K562 (cell line): Measurements from ENCODE around the gene TMEM176B. TPM values are rescaled to one million over a fixed set of nuclear protein-coding genes. Genes with fewer than 3 reads are reported as not detected.

Source experiments
- ATAC-seq: fragments of 200-7000 bp; cut with Tn5 transposase; 3 replicates; pipeline ENCODE4 v1.9.1; 2020; ENCODE audit warnings: moderate library complexity
- BruUV-seq: library from RNA; stranded (reverse); fragments of 400-500 nt; replicated peaks from 2 replicates; lab custom pipeline; 2021; lab: Mats Ljungman, UMichigan
- CTCF ChIA-PET: fragments of 300-600 bp; formaldehyde crosslinking; extraction: SDS; loops from one replicate; lab custom pipeline; 2021; ENCODE audit warnings: low intra/inter-chr PET ratio; lab: Yijun Ruan, JAX
- POLR2A ChIA-PET: fragments of 300-600, 350-650 bp; sonication (Branson Sonifier 250); formaldehyde crosslinking; extraction: SDS; loops from one replicate; lab custom pipeline; 2021; ENCODE audit warnings: antibody characterized with exemption, inconsistent platforms; lab: Yijun Ruan, JAX
- DNase-seq, 4 experiments: peaks; one replicate each; pipeline versions ENCODE4 v3.0.0 to v3.0.0-alpha.2; 2011 to 2018; ENCODE audit warnings: low spot score in 3 of 4, mixed read lengths in 3 of 4; ENCODE audit errors: extremely low read depth in 1 of 4
- FAIRE-seq: peaks from 2 replicates; lab custom pipeline; 2011; peaks lifted over from hg19 to GRCh38; lab: Jason Lieb, UNC
- H2AFZ ChIP-seq: 2 replicates; pipeline ENCODE4 v1.6.0; 2011; ENCODE audit warnings: low read depth, low read length, control low read depth, inconsistent platforms
- H3K27ac ChIP-seq: fragments of 200-600 bp; 3 replicates; pipeline ENCODE4 v1.8.0; 2011; ENCODE audit warnings: low read depth, mild to moderate bottlenecking, control low read depth, inconsistent platforms, low read length, moderate library complexity, mixed read lengths; ENCODE audit errors: extremely low read depth
- H3K27me3 ChIP-seq, 2 experiments: fragments of 300-600 bp in 1 of 2; 2 replicates in 1 of 2; 3 replicates in 1 of 2; pipeline versions ENCODE4 v1.6.0 to v1.8.0; 2011; ENCODE audit warnings: inconsistent platforms in 2 of 2, low read length in 2 of 2, mild to moderate bottlenecking in 1 of 2, mixed read lengths in 1 of 2, moderate library complexity in 1 of 2; ENCODE audit not compliant: control insufficient read depth in 2 of 2, insufficient read depth in 2 of 2
- H3K36me3 ChIP-seq: fragments of 300-600 bp; 3 replicates; pipeline ENCODE4 v1.8.0; 2011; ENCODE audit warnings: mild to moderate bottlenecking, low read length, inconsistent platforms; ENCODE audit not compliant: control insufficient read depth, insufficient read depth
- H3K4me1 ChIP-seq, 2 experiments: fragments of 200-600 bp in 1 of 2; replicated peaks in 1 of 2; 2 replicates in 1 of 2; 3 replicates in 1 of 2; pipeline versions ENCODE4 v1.5.1 to v1.8.0; 2011; ENCODE audit warnings: inconsistent platforms in 2 of 2, low read length in 2 of 2, mild to moderate bottlenecking in 1 of 2, mixed read lengths in 1 of 2, moderate library complexity in 1 of 2; ENCODE audit not compliant: control insufficient read depth in 2 of 2, insufficient read depth in 2 of 2
- H3K4me2 ChIP-seq: 2 replicates; pipeline ENCODE4 v1.6.1; 2011; ENCODE audit warnings: low read length, control low read depth, inconsistent platforms, mixed read lengths; ENCODE audit not compliant: insufficient read depth
- H3K4me3 ChIP-seq: fragments of 200-600 bp; sonication (generic), shearing (Covaris generic); 2 replicates; pipeline ENCODE4 v1.5.1; 2016; ENCODE audit warnings: control low read depth, inconsistent platforms
- H3K79me2 ChIP-seq: fragments of 200-600 bp; 3 replicates; pipeline ENCODE4 v1.8.0; 2011; ENCODE audit warnings: low read length, inconsistent platforms; ENCODE audit not compliant: control insufficient read depth, insufficient read depth
- H3K9ac ChIP-seq, 2 experiments: 2 replicates each; pipeline versions ENCODE4 v1.6.0 to v1.6.1; 2011; ENCODE audit warnings: low read depth in 2 of 2, low read length in 2 of 2, control low read depth in 1 of 2, inconsistent platforms in 1 of 2, mild to moderate bottlenecking in 1 of 2, mixed read lengths in 1 of 2; ENCODE audit not compliant: insufficient read depth in 1 of 2
- H3K9me1 ChIP-seq: one replicate; pipeline ENCODE4 v1.6.0; 2011; ENCODE audit warnings: inconsistent platforms, mild to moderate bottlenecking, low read length, moderate library complexity; ENCODE audit not compliant: control insufficient read depth, insufficient read depth
- H3K9me3 ChIP-seq: replicated peaks from 2 replicates; pipeline ENCODE4 v1.5.1; 2011; ENCODE audit warnings: low read depth, low read length, inconsistent platforms; ENCODE audit not compliant: control insufficient read depth, insufficient read depth
- H4K20me1 ChIP-seq: replicated peaks from 2 replicates; pipeline ENCODE4 v1.6.1; 2011; ENCODE audit warnings: low read length, inconsistent platforms, mixed read lengths; ENCODE audit not compliant: control insufficient read depth, insufficient read depth
- CBX8 ChIP-seq: fragments of 200-600 bp; sonication (generic); IDR thresholded peaks from 2 replicates; pipeline ENCODE4 v1.6.1; 2012; ENCODE audit warnings: borderline replicate concordance, mixed run types, low read depth, mild to moderate bottlenecking, moderate library complexity, mixed read lengths, low read length, control low read depth, inconsistent platforms; ENCODE audit not compliant: poor library complexity, severe bottlenecking; ENCODE audit errors: extremely low read depth
- E2F5 ChIP-seq: sonication (generic); formaldehyde crosslinking; IDR thresholded peaks from 2 replicates; pipeline ENCODE4 v1.8.0; 2022; ENCODE audit warnings: mild to moderate bottlenecking, missing genetic modification reagents
- FUS ChIP-seq: fragments of 200-400 bp; formaldehyde crosslinking; optimal IDR thresholded peaks from 2 replicates; pipeline ENCODE3; 2017; ENCODE audit warnings: low read depth, low read length
- GTF3C2 ChIP-seq: IDR thresholded peaks from 3 replicates; pipeline ENCODE4 v1.6.1; 2011; ENCODE audit warnings: borderline replicate concordance, mild to moderate bottlenecking, moderate library complexity; ENCODE audit not compliant: insufficient read length; ENCODE audit errors: extremely low read depth
- KDM1A ChIP-seq, 2 experiments: fragments of 450-650 bp; IDR thresholded peaks; 2 replicates each; pipeline ENCODE4 v1.6.1; 2016; ENCODE audit warnings: mild to moderate bottlenecking in 2 of 2
- OTX1 ChIP-seq: fragments of 450-650 bp; formaldehyde crosslinking; IDR thresholded peaks from 2 replicates; pipeline ENCODE4 v1.4.0; 2022; ENCODE audit warnings: mild to moderate bottlenecking
- PHF8 ChIP-seq: fragments of 200-600 bp; sonication (generic); IDR thresholded peaks from 2 replicates; pipeline ENCODE4 v1.6.1; 2012; ENCODE audit warnings: mixed run types, mild to moderate bottlenecking, inconsistent platforms, low read length, moderate library complexity, borderline replicate concordance
- SAFB2 ChIP-seq: fragments of 200-400 bp; formaldehyde crosslinking; IDR thresholded peaks from 2 replicates; pipeline ENCODE4 v1.6.1; 2018; ENCODE audit warnings: borderline replicate concordance, low read length, low read depth, moderate library complexity; ENCODE audit not compliant: severe bottlenecking
- SMAD3 ChIP-seq: fragments of 450-650 bp; formaldehyde crosslinking; conservative IDR thresholded peaks from 2 replicates; pipeline ENCODE4 v1.4.0; 2020; ENCODE audit warnings: mild to moderate bottlenecking
- U2AF1 ChIP-seq: fragments of 200-400 bp; formaldehyde crosslinking; optimal IDR thresholded peaks from 2 replicates; pipeline ENCODE3; 2017; ENCODE audit warnings: mild to moderate bottlenecking, low read depth, low read length, moderate library complexity
- ZBTB26 ChIP-seq: fragments of 450-650 bp; formaldehyde crosslinking; IDR thresholded peaks from 2 replicates; pipeline ENCODE4 v1.4.0; 2022; ENCODE audit warnings: missing genetic modification characterization
- ZFP1 ChIP-seq: fragments of 450-650 bp; formaldehyde crosslinking; IDR thresholded peaks from 2 replicates; pipeline ENCODE4 v1.4.0; 2020; ENCODE audit warnings: mild to moderate bottlenecking, mixed read lengths
- ZKSCAN8 ChIP-seq: fragments of 200-800 bp; sonication (Bioruptor generic); IDR thresholded peaks from 2 replicates; pipeline ENCODE4 v1.6.1; 2016; ENCODE audit warnings: missing genetic modification characterization, missing compliant biosample characterization
- ZNF696 ChIP-seq: fragments of 250-450 bp; sonication (Bioruptor Pico); conservative IDR thresholded peaks from 2 replicates; pipeline ENCODE4 v1.4.0; 2020; ENCODE audit warnings: mild to moderate bottlenecking, moderate library complexity
- WGBS: fragments of 100-300 bp; shearing (Covaris generic); methylation state at CpG from one replicate; pipeline ENCODE4 v1.1.6; 2016; ENCODE audit warnings: low coverage, mixed read lengths; ENCODE audit not compliant: insufficient coverage; ENCODE audit errors: missing lambda C conversion rate; 5-methylcytosine and 5-hydroxymethylcytosine counted together
- in situ Hi-C: fragments of 300-500 bp; cut with MboI; formaldehyde crosslinking; loops from 4 replicates; pipeline ENCODE4 v1.15.0; 2018; ENCODE audit warnings: inconsistent platforms, mixed read lengths
- intact Hi-C: fragments of 100-400 bp; cut with micrococcal nuclease; formaldehyde crosslinking; loops from 2 replicates; pipeline ENCODE4 v1.14.2; 2022
- polyA plus RNA-seq, 8 experiments: library from polyadenylated mRNA; depleted of rRNA in 4 of 8; stranded (reverse) in 5 of 8; unstranded in 3 of 8; fragments of >200 nt; fragmentation: Nextera tagmentation in 2 of 8; fragmentation: Illumina TruSeq in 1 of 8; extraction: Ambion mirVana in 2 of 8; extraction: Trizol in 1 of 8; gene quantifications; 2 replicates each; pipeline versions ENCODE4 v1.2.1 to v1.2.3, GENCODE V29; 2011 to 2014; ENCODE audit warnings: inconsistent platforms in 1 of 8, missing spikeins in 1 of 8
- total RNA-seq, 7 experiments: library from RNA; depleted of rRNA in 6 of 7; stranded (reverse); fragments of >200 nt in 6 of 7; fragmentation: Illumina TruSeq in 2 of 7; extraction: Trizol in 2 of 7; gene quantifications; 2 replicates each; pipeline versions ENCODE4 v1.2.1 to v1.2.3, GENCODE V29; 2011 to 2021; ENCODE audit warnings: low replicate concordance in 1 of 7

Gene TMEM176B
- total and polyA plus RNA-seq, 9 of the 15 experiments (the other 6 are each of a cell fraction or from before 2014, with no cell fraction given): 0.19 to 0.60 TPM; not detected in 7

GRCh38 chr7:150787321-150788281 lies 12.6 kb downstream of the TMEM176B start:
- Histone ChIP-seq H3K9me1 (no peaks in the 10 kb centered on the region), H3K27me3 (peaks cover 47 to 63% of the 10 kb centered on the region in 2 experiments; a peak in 4 of 5 replicates), H3K4me2 (no peak overlapping the region), H3K4me3 (no peak overlapping the region), H2AFZ (no peak overlapping the region), H3K79me2 (no peaks in the 10 kb centered on the region), H3K4me1 (peaks cover 10% of the 10 kb centered on the region in 2 experiments; a peak in 4 of 5 replicates), H3K27ac (no peak overlapping the region), H3K9me3 (no peaks in the 10 kb centered on the region), H4K20me1 (peaks cover 8% of the 10 kb centered on the region; the same call in 1 of the 2 replicates), H3K36me3 (no peaks in the 10 kb centered on the region), H3K9ac (peak overlapping the region in 1 of 2 experiments; percentile 46; a peak in 1 of 4 replicates)
- ChIA-PET POLR2A (interaction anchor here (0.7 to 1.3 kb wide), 8 partner anchors 10 to 435 kb away, joined by 3 to 6 read pairs (median 4); no protein-coding TSS in a partner anchor), CTCF (interaction anchor here (1.2 kb wide), 1 partner anchor 8 kb away, joined by 4 read pairs; no protein-coding TSS in a partner anchor)
- peak; percentile 94 for FAIRE-seq
- in situ Hi-C loops (loop anchor here (5.0 kb wide), 1 partner anchor 200 kb away; no protein-coding TSS in a partner anchor), intact Hi-C loops (loop anchor here (10.0 kb wide), 1 partner anchor 307 kb away; no protein-coding TSS in a partner anchor)
- BruUV-seq: no TSS peak
- peak; percentile 92 for ATAC-seq
- WGBS: 9% methylated on average over 10 of the region's 10 CpGs
- peak in 3 of 4 experiments; percentile 35 to 81 (median 51) for DNase-seq
- TF ChIP-seq SAFB2 (no peak), OTX1 (CRISPR knock-in tag) (peak; percentile 88), KDM1A (IDR thresholded peaks at IDR 0.05) (peak; percentile 97 to 98), SMAD3 (peak; percentile 76; the same call in 1 of the 2 replicates), CBX8 (no peak), GTF3C2 (no peak), FUS (no peak), PHF8 (no peak), ZBTB26 (CRISPR knock-in tag) (0 out of 2 replicates have a peak, but pooled peaks have one; percentile 51), E2F5 (CRISPR knock-in tag) (no peak), ZFP1 (CRISPR knock-in tag) (0 out of 2 replicates have a peak, but pooled peaks have one; percentile 44), ZKSCAN8 (CRISPR knock-in tag) (no peak), U2AF1 (no peak), ZNF696 (CRISPR knock-in tag) (no peak)
